NCI-H1105 (cell line): ENCODE measurements around the gene HOXC9.

Experiments used
- DNase-seq: peaks from one replicate; lab custom pipeline; 2025; lab: John Stamatoyannopoulos, UW

HOXC9 gene

GRCh38 chr12:54002278-54002914 lies 2.4 kb downstream of the HOXC9 start:
- DNase-seq, result no peak

- DNase-seq, result no peak
Observed at GRCh38 chr12:54002915-54003389, 3.0 kb downstream of the HOXC9 start.

- no peak for DNase-seq
Observed at GRCh38 chr12:54003625-54004024, 3.7 kb downstream of the HOXC9 start.

- no peak for DNase-seq
Observed at GRCh38 chr12:54004063-54004840, 4.3 kb downstream of the HOXC9 start.

GRCh38 chr12:54004841-54005530 lies 5.0 kb downstream of the HOXC9 start:
- DNase-seq, result no peak

GRCh38 chr12:54005531-54005852 lies 5.5 kb downstream of the HOXC9 start:
- no peak for DNase-seq

GRCh38 chr12:54005853-54006558 lies 6.0 kb downstream of the HOXC9 start:
- no peak for DNase-seq

- no peak for DNase-seq
Observed at GRCh38 chr12:54006559-54007220, 6.7 kb downstream of the HOXC9 start.

- DNase-seq, result no peak
Observed at GRCh38 chr12:54007538-54008259, 7.7 kb downstream of the HOXC9 start.

GRCh38 chr12:54008260-54008552 lies 8.2 kb downstream of the HOXC9 start:
- no peak for DNase-seq

GRCh38 chr12:54009171-54010052 lies 9.5 kb downstream of the HOXC9 start:
- DNase-seq, result no peak

- DNase-seq, result no peak
Observed at GRCh38 chr12:54010053-54010971, 10.4 kb downstream of the HOXC9 start.

- DNase-seq, result no peak
Observed at GRCh38 chr12:54010972-54011664, 11.2 kb downstream of the HOXC9 start.

- no peak for DNase-seq
Observed at GRCh38 chr12:54011665-54012532, 11.9 kb downstream of the HOXC9 start.

- DNase-seq, result no peak
Observed at GRCh38 chr12:54012631-54013409, 12.9 kb downstream of the HOXC9 start.

- no peak for DNase-seq
Observed at GRCh38 chr12:54014377-54015017, 14.5 kb downstream of the HOXC9 start.
